ENCODE data around the gene GPR61.
A peak's percentile ranks its signal among the peaks of the same experiment; 100 is the strongest.

- no peak for TF ChIP-seq EZH2 (IDR thresholded peaks at IDR 0.05; ENCODE audit: low read length, unreplicated experiment)
- TF ChIP-seq CTCF (conservative IDR thresholded peaks at IDR 0.05; ENCODE audit: low read depth, low read length) = peak; percentile 79
Measured at GRCh38 chr1:109532365-109533136, 7.1 kb upstream of the GPR61 start.

Data from PC-3 (cell line).